Nucleus accumbens (tissue), 56 donors: ENCODE results near the gene KIFC1.

Source experiments
- DNase-seq, 56 donors: peaks; one replicate each; lab custom pipeline; 2025; lab: John Stamatoyannopoulos, UW

Gene KIFC1

DNA sequence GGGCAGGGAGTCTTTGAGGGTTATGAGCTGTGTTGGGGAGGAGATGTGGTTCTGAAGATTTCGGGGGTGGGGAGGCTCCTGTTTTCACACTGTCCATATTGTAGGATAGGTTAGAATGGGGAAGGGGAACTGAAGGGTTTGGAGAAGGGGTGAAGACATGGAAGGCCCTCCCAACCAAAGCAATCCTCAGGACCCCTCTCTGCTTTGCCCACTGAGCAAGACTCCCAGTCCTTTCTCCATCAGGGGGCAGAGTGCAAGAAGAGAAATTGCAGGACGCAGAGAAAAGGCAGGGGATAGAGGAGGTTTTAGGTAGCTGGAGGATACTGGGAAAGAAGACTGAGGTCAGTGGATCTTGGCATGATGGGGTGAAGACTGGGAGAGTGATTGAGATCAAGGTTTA is 32.2 kb downstream of the KIFC1 start:
- DNase-seq = no peak

DNA sequence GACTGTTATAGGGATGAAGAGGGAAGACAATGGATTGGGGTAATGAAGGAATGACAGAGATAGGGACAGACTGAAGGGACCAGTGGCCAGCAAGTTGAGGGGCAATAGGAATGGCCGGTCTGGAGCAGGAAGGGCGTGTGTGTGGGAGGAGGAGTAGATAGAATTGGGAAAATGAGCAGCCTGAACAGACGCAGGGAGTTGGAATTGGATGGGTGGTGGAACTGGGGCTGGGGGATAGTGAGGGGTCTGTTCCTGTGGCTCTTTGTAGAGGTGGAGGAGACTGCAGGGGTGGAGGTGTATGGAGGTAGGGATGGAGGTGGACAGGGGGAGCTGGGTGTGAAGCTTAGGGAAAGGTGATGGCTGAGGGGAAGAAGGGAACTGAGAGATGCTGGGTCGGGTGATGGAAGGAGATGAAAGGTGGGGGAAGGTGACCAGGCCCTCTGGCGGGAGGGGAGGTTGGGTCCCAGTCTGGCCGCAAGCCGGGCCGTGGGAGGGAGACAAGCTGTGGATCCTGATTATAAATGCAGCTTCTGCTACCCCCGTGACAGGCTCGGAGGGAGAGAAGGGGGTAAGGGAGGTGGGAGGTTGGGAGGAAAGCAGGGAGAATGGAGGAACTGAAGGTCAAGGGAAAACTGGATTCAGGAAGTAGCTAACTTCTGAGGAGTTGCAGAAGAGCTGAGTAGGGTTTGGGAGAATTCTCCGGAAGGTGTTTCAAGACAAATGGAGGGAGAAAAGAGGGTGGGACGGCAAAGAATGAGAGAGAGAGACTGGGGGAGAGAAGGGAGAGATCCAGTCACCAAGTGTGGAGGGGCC is 33.4 kb downstream of the KIFC1 start:
- peak in 1 of 56 donors; percentile 22 for DNase-seq

DNA sequence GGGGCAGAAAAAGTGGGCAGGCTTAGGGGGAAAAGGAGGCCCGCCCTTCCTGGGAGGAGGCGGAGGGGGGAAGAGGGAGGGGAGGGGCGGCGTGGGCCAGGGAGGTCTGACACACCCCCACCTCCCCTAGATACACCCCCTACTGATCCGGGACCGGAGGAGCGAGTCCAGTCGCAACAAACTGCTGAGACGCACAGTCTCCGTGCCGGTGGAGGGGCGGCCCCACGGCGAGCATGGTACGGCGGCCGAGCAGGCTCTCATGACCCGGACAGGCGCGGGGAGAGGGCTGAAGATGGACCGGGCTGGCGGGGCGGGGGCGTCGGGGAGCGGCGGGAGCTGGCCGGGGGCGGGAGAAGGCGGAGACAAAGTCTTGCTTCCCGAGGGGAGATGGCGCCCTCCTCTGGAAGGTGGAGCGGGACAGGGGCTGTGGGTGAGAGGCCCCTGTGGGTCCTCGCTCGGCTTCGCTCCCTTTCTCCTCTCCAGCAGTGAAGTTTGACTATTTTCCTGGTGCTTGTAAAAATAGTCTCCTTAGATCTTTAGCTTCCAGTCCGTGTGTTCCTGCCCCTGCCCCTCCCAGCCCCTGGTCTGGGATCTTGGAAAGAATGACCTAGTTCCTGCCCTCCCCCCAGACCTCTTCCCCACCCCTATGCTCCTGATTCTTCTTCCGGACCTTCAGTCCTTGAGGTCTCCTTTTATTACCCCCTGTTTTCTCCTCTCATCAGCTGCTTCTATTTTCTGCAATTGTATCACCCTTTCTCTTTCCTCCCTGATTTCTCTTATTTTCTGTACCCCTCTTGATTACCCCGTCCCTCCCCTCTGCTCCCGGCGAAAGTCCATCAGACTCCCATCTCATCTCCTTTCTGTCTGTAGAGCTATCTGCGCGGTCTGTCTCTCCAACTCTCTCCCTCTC is 34.3 kb downstream of the KIFC1 start:
- peak in 54 of 56 donors; percentile 34 to 89 (median 75) for DNase-seq

DNA sequence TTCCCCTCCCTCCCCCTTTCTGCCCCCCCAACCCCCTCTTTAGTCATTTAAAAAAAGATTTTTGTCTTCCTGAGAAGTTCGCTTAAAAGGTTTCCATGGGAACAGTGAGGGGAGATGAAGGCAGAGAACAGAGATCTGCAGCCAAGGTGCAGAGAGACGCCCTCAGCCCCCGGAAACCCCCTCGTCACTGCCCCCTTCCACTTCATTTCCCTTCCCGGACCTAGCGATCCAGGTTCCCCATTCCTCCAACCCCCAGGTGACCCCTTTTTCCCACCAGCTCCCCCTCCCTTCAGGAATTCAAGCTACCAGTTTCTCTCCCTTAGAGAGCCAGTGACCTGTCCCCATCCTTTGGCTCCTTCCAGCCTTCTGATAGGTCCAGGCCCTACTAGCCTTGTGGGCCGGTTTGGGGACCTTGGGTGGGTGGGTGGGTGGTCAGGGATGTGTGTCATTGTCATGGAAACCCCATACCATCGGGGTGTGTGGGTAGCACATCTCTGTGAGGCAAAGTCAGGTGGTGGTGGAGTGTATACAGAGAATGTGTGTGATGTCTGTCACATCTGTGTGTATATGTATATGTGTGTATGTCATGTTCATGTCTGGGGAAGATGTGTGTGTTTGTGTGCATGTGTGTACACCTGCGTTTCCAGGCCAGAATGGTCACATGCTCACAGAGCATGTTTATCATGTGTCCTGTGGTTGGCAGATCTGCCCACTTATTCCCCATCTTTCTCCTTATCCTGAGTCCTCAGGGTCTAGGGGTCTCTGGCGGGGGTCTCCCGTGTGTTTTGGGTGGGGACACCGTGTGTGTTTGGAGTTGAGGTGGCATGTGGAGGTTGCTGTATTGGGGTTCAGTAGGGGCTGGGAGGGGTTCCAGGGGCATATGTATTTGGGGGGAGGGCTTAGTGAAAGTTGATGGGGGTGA is 35.2 kb downstream of the KIFC1 start:
- peak in 17 of 56 donors; percentile 8 to 55 (median 38) for DNase-seq

DNA sequence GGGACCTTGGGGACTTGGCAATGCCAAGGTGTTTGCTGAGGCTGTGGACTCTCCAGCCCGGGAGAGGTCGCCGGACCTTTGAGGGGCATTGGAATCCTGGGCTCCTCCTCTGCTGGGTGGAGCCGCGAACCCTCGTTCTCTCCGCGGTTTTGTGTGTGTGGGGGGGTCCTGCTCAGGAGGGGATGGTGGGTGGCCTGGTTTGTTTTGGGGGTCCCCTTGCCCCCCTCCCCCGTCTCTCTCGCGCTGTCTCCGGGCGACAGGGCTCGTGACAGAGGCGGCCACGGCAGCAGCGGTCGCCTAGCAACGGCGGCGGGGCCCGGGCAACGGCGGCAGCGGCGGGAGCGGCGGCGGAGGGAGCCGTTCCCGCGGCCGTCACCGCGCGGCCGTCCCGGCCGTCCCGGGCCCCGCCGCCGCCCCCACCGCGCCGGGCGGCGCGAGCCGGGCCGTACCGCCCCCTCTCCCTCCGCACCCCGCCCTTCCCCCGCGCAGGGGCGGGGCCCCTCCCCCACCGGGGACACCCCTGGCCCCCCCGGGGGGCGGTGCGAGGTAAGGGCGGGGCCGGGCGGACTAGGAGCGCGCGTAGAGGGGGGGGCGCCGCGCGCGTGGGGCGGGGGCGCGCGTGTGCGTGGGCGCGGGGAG is 36.1 kb downstream of the KIFC1 start:
- DNase-seq = peak in 41 of 56 donors; percentile 15 to 73 (median 42)

DNA sequence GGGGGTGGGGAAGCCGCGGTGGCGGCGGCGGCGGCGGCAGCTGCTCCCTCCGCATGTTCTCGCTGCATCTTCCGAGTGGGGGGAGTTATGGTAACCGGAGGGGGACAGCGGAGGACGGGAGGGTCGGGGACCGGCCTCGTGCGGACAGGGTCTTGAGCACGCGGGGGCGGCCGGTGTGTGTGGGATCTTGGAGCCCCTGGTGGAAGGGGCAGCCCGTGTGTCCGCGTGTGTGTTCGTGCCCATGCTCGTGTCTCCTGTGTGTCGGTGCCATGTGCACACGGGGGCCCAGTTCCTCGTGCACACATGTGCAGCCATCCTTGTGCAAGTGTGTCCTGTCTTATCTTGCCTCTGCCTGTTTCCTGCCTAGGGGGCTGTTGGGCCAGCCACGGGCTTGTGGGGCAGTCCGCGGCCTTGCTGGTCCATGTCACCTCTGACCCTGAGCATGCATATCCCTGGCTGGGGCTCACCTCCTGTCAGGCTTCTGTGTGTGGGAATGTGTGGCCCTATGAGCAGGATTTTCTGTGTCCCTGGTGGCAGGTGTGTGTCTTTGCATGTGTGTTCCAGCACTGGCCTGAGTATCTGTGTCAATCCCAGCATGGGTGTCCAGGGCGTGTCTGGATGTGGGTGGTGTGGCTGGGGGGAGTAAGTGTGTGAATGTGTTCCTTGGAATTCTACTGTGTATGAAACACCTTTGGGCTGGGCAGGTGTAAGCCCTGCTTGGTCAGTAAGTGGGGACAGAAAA is 36.8 kb downstream of the KIFC1 start:
- peak in 10 of 56 donors; percentile 9 to 51 (median 36) for DNase-seq

DNA sequence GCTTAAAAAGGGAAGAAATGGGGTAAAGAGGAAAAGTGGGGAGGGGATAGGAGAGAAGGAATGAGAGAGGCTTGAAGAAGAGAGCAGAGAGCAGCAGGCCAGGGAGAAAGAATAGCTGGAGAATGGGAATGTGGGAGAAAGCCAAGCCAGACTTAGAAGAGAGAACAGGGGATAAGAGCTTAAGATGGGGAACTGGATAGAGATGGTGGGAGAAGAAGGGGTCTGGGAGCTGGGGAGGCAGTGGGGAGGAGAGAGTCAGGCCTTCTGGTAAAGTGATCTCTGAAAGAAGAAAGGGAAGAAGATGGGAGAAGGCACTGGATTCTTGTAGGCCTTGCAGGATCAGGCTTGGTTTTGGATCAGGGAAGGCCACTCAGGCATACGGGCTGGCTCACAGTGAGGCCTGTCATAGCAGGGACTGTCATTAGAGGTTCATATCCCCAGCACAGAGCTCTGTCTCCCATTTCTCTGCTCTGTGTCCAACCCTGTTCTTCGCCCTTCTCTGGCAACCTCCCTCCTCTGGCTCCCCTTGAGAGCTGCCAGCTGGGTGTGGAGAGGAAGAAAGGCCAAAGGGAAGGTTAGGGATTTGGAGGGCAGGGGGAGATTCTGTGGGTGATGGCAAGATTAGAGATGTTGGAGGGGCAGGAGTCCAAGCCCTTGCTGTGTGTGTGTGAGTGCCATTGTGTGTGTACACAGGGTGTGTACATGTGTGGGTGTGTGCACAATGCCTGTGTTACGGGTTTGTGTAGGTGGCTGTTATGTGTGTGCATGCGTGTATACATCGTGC is 37.5 kb downstream of the KIFC1 start:
- DNase-seq = peak in 3 of 56 donors; percentile 11 to 16 (median 11)

DNA sequence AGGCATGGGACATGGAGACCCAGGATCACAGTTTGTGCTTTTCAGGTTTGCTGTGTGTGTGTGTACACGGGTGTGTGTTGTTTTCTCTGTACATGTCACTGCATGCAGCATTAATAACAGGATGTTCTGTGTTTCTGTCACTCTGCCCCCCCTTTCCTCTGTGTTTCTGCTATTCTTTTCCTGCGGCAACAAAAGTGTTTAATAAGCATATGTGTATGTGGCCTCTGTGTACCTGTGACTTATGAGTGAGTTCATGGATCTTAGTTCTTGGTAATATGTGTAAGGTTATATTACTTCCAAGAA is 38.1 kb downstream of the KIFC1 start:
- DNase-seq = no peak

DNA sequence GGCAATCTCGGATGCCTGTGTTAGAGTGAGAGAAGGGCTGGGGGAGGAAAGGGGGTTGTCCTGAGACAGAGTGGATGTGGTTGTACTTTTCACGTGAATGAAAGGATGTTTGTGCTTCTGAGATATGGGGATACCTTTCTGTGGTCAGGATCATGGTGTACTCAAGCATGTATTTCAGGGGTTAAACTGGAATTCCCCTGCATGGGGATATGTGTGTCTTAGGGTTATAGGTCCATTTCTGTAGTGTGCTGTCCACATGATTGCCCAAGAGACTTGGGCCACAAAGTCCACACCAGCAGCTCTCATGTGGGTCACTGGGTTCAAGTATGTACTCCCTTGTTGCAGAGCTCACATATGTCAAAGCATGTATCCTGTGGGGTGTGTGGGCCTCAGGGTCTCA is 38.7 kb downstream of the KIFC1 start:
- DNase-seq = no peak

DNA sequence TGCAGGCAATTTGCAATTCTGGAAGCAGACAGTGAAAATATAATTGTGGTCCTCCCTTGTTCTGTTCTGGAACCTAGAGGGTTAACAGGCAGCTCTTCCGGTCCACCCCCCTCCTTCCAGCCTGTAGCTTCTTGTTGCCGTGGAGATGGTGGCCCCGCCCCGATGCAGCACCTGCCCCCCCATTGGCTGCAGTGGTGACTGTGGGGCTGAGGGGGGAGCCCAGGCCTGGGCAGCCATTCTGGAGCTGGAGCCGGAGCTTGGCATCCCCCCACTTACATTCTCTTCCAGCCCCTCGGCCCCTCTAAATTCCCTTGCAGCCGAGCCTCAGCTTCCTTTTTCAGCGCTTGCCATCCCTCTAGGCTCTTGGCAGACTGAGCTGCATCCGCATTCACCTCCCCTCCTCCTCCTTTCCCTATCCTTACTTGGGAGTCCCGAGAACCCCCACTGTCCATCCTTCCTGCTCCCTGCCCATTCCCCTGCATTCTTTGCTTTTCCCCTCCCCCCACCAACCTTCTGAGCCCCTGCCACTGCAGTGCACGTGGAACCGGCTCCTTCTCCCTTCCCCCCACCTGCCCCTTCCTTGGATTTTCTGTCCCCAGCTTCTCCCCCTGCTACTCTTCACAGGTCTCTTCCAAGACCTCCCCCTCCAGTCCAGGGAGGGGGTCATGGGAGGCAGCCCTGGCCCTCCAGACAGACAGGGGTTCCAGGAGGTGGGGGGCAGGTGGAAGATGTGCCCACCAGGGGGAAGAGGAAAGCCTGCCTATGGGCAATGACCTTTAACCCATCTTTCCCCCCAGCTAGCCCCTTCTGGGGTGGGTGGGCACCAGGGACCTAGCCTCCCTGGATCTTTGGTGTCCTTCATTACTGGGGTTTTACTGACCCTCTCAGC is 39.6 kb downstream of the KIFC1 start:
- DNase-seq = peak in 53 of 56 donors; percentile 27 to 93 (median 78)

DNA sequence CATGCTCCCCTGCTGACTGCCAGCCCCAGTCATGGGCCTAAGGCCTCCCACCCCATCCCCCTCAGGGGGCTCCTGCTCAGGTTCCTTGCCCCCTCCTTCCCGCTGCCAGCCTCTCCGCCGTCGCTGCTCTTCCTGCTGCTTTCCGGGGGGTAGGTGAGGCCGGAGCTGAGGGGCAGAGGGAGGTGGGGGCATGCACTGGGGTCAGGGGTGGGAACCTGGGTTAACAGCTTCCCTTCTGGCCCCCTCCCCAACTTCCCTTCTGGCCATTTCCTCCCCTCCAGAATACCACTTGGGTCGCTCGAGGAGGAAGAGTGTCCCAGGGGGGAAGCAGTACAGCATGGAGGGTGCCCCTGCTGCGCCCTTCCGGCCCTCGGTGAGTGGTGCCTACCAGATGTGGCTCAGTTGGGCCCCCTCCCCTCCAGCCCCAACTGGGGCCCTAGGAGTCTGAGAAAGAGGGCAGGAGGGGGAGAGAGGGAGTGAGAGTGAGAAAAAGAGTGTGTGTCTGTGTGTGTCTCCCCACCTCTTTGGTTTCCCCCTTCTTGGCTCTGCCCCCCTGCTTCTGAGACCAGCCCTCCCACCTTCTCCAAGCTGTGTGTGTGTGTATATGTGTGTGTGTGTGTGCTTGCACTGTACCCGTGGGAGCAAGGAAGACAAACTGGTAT is 40.4 kb downstream of the KIFC1 start:
- DNase-seq = peak in 1 of 56 donors; percentile 20

DNA sequence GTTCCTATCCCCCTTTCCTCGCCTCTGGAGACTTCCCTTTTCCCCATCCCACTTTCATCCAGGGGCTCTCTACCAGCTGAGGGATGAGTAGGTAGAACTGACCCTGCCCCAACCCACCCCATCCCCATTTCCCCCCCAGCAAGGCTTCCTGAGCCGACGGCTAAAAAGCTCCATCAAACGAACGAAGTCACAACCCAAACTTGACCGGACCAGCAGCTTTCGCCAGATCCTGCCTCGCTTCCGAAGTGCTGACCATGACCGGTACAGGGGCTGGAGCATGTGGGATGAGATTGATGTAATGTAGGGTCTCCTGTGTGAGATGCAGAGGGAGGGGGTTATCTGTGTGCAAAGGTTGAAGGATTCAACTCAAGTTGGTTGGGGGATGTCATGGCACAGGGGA is 40.9 kb downstream of the KIFC1 start:
- no peak for DNase-seq

DNA sequence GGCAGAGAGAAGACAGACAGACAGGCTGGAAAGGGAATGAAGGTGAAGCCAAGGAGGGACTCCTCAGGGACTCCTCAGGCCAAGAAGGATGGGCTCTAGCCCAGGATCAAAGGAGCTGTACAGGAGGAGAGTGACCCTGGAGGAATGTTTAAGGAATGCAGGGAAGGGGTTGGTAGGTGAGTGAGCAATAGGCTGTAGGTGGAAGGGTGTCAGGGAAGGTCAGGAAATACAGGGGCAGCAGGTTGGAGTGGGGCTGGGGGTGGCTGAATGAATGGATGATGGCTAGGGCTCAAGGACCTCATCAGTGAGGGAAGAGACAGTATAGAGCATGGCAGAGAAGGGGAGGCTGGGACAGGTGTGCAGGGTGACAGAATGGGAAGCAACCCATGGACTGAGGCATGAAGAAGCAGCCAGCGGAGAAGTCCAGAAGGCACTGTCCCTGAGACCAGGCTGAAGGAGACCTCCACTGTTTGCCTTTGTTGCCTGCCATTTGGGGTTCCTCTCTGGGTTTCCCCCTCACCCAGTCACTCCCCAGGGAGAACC is 41.4 kb downstream of the KIFC1 start:
- no peak for DNase-seq

DNA sequence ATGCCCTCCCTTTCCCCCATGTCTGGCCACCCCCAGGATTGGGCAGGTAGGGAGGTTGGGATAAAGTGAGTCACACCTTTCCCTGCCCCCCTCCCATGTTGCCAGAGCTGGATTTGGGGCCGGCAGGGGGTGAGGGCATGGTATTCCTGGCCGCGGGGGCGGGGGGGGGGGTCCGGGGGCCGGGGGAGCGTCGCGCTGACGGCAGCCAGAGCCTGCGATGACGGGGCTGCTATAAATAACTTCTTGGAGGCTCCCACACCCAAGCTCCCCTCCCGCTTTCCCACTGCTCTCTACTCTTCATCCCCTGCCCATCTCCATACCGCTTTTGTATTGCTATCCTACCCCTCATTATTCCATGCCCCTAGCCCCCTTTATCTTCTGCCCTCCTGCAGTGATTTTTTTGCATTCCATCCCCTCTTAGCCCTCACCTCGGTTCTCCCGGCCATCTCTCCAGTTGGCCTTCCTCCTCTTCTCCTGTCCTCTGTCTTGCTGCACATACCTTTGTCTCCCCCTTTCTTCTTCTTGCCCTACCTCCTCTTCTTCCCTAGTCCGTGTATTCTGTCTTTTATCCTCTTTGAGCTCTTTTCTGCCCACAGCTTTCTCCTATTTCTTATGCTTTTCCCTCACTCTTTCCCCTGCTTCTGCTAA is 42.0 kb downstream of the KIFC1 start:
- peak in 3 of 56 donors; percentile 5 to 24 (median 20) for DNase-seq

DNA sequence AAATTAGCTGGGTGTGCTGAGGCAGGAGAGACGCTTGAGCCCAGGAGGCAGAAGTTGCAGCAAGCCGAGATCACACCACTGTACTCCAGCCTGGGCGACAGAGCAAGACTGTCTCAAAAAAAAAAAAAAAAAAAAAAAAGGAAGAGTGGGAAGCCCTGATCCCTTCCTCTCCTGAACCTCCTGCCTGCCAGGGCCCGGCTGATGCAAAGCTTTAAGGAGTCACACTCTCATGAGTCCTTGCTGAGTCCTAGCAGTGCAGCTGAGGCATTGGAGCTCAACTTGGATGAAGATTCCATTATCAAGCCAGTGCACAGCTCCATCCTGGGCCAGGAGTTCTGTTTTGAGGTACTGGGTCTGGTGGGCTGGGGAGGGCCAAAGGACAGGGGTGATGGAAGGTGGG is 43.3 kb downstream of the KIFC1 start:
- no peak for DNase-seq

DNA sequence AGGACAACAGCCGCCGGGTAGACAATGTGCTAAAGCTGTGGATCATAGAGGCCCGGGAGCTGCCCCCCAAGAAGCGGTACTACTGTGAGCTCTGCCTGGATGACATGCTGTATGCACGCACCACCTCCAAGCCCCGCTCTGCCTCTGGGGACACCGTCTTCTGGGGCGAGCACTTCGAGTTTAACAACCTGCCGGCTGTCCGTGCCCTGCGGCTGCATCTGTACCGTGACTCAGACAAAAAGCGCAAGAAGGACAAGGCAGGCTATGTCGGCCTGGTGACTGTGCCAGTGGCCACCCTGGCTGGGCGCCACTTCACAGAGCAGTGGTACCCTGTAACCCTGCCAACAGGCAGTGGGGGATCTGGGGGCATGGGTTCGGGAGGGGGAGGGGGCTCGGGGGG is 46.0 kb downstream of the KIFC1 start:
- DNase-seq = no peak
